SU-DHL-6 (cell line): Measurements from ENCODE around the gene SCGB3A1.

ENCODE experiments used
- CTCF ChIP-seq: fragments of 200-600 bp; sonication (generic); IDR thresholded peaks from one replicate; pipeline ENCODE4 v1.5.1; 2017; ENCODE audit warnings: antibody characterized with exemption, mild to moderate bottlenecking, low read length, moderate library complexity; ENCODE audit not compliant: insufficient read depth, poor library complexity, severe bottlenecking
- EZH2phosphoT487 ChIP-seq: fragments of 200-600 bp; sonication (generic), shearing (Covaris generic); conservative IDR thresholded peaks from 2 replicates; pipeline ENCODE4 v1.6.1; 2018; ENCODE audit warnings: mild to moderate bottlenecking, antibody characterized with exemption, low read length, moderate library complexity, mixed read lengths

- no peak for TF ChIP-seq CTCF
- no peak for TF ChIP-seq EZH2phosphoT487
These were observed 5.5 kb upstream of the SCGB3A1 start for GRCh38 chr5:180596668-180597231.
